WTC11 (cell line): ENCODE data around the gene GPR17. TPM values are rescaled to one million over a fixed set of nuclear protein-coding genes. Genes with fewer than 3 reads are reported as not detected.

ENCODE experiments used
- ATAC-seq: fragments of 200-7000 bp; cut with Tn5 transposase; 2 replicates; pipeline ENCODE4 v1.10.0; 2021; ENCODE audit warnings: mild to moderate bottlenecking, moderate library complexity
- CTCF ChIA-PET: fragments of 300-600 bp; sonication (Branson Sonifier 250); formaldehyde crosslinking; loops from one replicate; lab custom pipeline; 2021; ENCODE audit warnings: antibody characterized with exemption; lab: Charles Lee
- POLR2A ChIA-PET: fragments of 350-600 bp; sonication (Branson Sonifier 250); formaldehyde crosslinking; loops from one replicate; lab custom pipeline; 2021; ENCODE audit warnings: antibody characterized with exemption; lab: Charles Lee
- DNase-seq: peaks from one replicate; pipeline ENCODE4 v3.0.0; 2021; ENCODE audit warnings: low spot score
- H3K27ac Mint-ChIP-seq: 2 replicates; pipeline ENCODE4 v1.8.0; 2021; ENCODE audit warnings: mixed read lengths
- H3K27me3 Mint-ChIP-seq: 2 replicates; pipeline ENCODE4 v1.8.0; 2021; ENCODE audit warnings: low read depth, mild to moderate bottlenecking, moderate library complexity, mixed read lengths
- H3K36me3 Mint-ChIP-seq: 2 replicates; pipeline ENCODE4 v1.8.0; 2021; ENCODE audit warnings: mixed read lengths
- H3K4me1 Mint-ChIP-seq: 2 replicates; pipeline ENCODE4 v1.8.0; 2022; ENCODE audit warnings: mixed read lengths
- H3K4me3 Mint-ChIP-seq: 2 replicates; pipeline ENCODE4 v1.8.0; 2021; ENCODE audit warnings: mild to moderate bottlenecking, moderate library complexity, mixed read lengths
- H3K9me3 Mint-ChIP-seq: 2 replicates; pipeline ENCODE4 v1.8.0; 2021; ENCODE audit warnings: mixed read lengths
- CBFB ChIP-seq: sonication (generic); formaldehyde crosslinking; IDR thresholded peaks from 2 replicates; pipeline ENCODE4 v1.8.1; 2022; ENCODE audit warnings: mild to moderate bottlenecking, low read depth, missing genetic modification reagents
- E2F1 ChIP-seq: sonication (generic); formaldehyde crosslinking; IDR thresholded peaks from 2 replicates; pipeline ENCODE4 v1.8.0; 2022; ENCODE audit warnings: mild to moderate bottlenecking, missing genetic modification reagents
- E2F5 ChIP-seq: sonication (generic); formaldehyde crosslinking; IDR thresholded peaks from 2 replicates; pipeline ENCODE4 v1.8.1; 2022; ENCODE audit warnings: mild to moderate bottlenecking, moderate library complexity, missing genetic modification reagents
- ESRRA ChIP-seq: sonication (generic); formaldehyde crosslinking; IDR thresholded peaks from 2 replicates; pipeline ENCODE4 v1.8.1; 2022; ENCODE audit warnings: mild to moderate bottlenecking, missing genetic modification reagents, borderline replicate concordance
- FOXK1 ChIP-seq: sonication (generic); formaldehyde crosslinking; IDR thresholded peaks from 2 replicates; pipeline ENCODE4 v1.8.0; 2022; ENCODE audit warnings: mild to moderate bottlenecking, moderate library complexity, missing genetic modification reagents
- GABPB1 ChIP-seq: sonication (generic); formaldehyde crosslinking; IDR thresholded peaks from 2 replicates; pipeline ENCODE4 v1.8.1; 2023; ENCODE audit warnings: mild to moderate bottlenecking, missing genetic modification reagents
- GRHL2 ChIP-seq: fragments of 250-450 bp; sonication (Bioruptor Pico); IDR thresholded peaks from 2 replicates; pipeline ENCODE4 v1.8.0; 2022; ENCODE audit warnings: mild to moderate bottlenecking, moderate library complexity; ENCODE audit not compliant: insufficient replicate concordance, severe bottlenecking
- MXD4 ChIP-seq: fragments of 250-450 bp; sonication (Bioruptor Pico); IDR thresholded peaks from 2 replicates; pipeline ENCODE4 v1.8.0; 2021; ENCODE audit warnings: mild to moderate bottlenecking, moderate library complexity, borderline replicate concordance
- NFE2L1 ChIP-seq: sonication (generic); formaldehyde crosslinking; IDR thresholded peaks from 2 replicates; pipeline ENCODE4 v1.8.1; 2023; ENCODE audit warnings: missing genetic modification reagents
- NR1H2 ChIP-seq: sonication (generic); formaldehyde crosslinking; IDR thresholded peaks from 2 replicates; pipeline ENCODE4 v1.9.0; 2021; ENCODE audit warnings: mild to moderate bottlenecking, moderate library complexity, missing genetic modification reagents
- NR3C1 ChIP-seq: sonication (generic); formaldehyde crosslinking; conservative IDR thresholded peaks from 2 replicates; pipeline ENCODE4 v1.8.1; 2023; ENCODE audit warnings: low read depth, mild to moderate bottlenecking, missing genetic modification reagents
- OVOL2 ChIP-seq: fragments of 250-450 bp; sonication (Bioruptor Pico); IDR thresholded peaks from 2 replicates; pipeline ENCODE4 v1.9.0; 2021; ENCODE audit warnings: mild to moderate bottlenecking, borderline replicate concordance
- USF2 ChIP-seq: sonication (generic); formaldehyde crosslinking; IDR thresholded peaks from 2 replicates; pipeline ENCODE4 v1.8.1; 2023; ENCODE audit warnings: mild to moderate bottlenecking, missing genetic modification reagents, moderate library complexity
- ZNF416 ChIP-seq: fragments of 250-450 bp; sonication (Bioruptor Pico); IDR thresholded peaks from 2 replicates; pipeline ENCODE4 v1.9.0; 2021; ENCODE audit warnings: mild to moderate bottlenecking, inconsistent platforms
- ZNF425 ChIP-seq: fragments of 250-450 bp; sonication (Bioruptor Pico); conservative IDR thresholded peaks from 2 replicates; pipeline ENCODE4 v1.9.0; 2021; ENCODE audit warnings: mild to moderate bottlenecking
- total RNA-seq: library from RNA; stranded (reverse); gene quantifications from 3 replicates; pipeline ENCODE4 v1.2.3, GENCODE V29; 2021
- TF ChIP-seq, protein P1 (sequence below): sonication (generic); formaldehyde crosslinking; IDR thresholded peaks from 2 replicates; pipeline ENCODE4 v1.8.0; 2023; ENCODE audit warnings: missing genetic modification reagents, mild to moderate bottlenecking, borderline replicate concordance
- TF ChIP-seq, protein P2 (sequence below): sonication (generic); formaldehyde crosslinking; IDR thresholded peaks from 2 replicates; pipeline ENCODE4 v1.8.1; 2023; ENCODE audit warnings: mild to moderate bottlenecking, missing genetic modification reagents
- TF ChIP-seq, protein P3 (sequence below): sonication (generic); formaldehyde crosslinking; IDR thresholded peaks from 2 replicates; pipeline ENCODE4 v1.8.0; 2022; ENCODE audit warnings: missing genetic modification reagents
- TF ChIP-seq, protein P4 (sequence below): sonication (generic); formaldehyde crosslinking; IDR thresholded peaks from 2 replicates; pipeline ENCODE4 v1.8.0; 2022; ENCODE audit warnings: mild to moderate bottlenecking, missing genetic modification reagents

GPR17 gene
- total RNA-seq, 1 experiment from 2014 or later: not detected

DNA sequence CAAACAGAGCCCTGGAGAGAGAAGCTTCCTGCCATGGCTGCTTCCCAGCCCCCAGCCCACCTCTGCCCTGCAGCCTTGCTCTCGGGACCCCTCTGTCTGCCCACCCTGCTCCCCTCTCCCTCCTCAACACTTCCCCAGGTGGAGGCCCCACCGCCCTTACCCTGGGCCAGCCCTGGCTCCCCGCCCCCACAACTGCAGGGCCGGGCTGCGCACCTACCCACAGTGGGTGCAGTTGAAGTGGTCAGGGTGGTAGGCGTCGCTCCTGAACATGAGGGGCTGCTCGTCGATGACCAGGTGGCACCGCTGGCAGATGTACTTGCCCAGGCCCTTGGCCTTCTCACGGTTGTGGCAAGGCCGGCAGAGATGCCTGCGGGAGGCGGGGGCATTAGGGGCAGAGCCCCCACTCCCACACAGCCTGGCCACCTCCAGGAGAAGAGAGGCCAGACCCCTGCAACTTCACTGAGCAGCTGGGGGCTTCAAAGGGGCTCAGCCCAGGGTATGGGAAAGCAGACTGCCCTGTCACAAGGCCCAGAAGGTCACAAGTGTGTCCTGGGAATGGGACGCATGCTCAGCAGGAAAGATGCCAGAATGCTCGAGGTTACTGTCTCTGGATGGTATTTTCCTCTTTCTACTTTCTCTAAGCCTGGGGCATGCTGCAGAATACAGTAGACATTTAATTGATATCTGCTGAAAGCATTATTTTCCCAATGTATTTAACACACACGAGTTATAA, 3.1 kb upstream of the GPR17 start:
- no peaks in the 10 kb centered on the region for H3K9me3 Mint-ChIP-seq
- no peak overlapping the region for H3K27ac Mint-ChIP-seq
- DNase-seq (no peak), ATAC-seq (no peak)
- ChIA-PET CTCF (no interaction called here), POLR2A (no interaction called here)
- H3K27me3 Mint-ChIP-seq: no peaks in the 10 kb centered on the region
- H3K4me3 Mint-ChIP-seq: no peak overlapping the region
- no peaks in the 10 kb centered on the region for H3K36me3 Mint-ChIP-seq
- peaks cover 14% of the 10 kb centered on the region for H3K4me1 Mint-ChIP-seq
- TF ChIP-seq E2F5 (CRISPR knock-in tag) (no peak), NFE2L1 (CRISPR knock-in tag) (no peak), E2F1 (no peak), ZNF416 (CRISPR knock-in tag) (no peak), CBFB (CRISPR knock-in tag) (no peak), ZNF425 (CRISPR knock-in tag) (no peak), OVOL2 (CRISPR knock-in tag) (no peak), USF2 (CRISPR knock-in tag) (no peak), FOXK1 (CRISPR knock-in tag) (no peak), ESRRA (no peak), GRHL2 (CRISPR knock-in tag) (no peak), NR1H2 (no peak), MXD4 (CRISPR knock-in tag) (no peak), GABPB1 (CRISPR knock-in tag) (no peak), NR3C1 (no peak)
- TF ChIP-seq, protein P1, sequence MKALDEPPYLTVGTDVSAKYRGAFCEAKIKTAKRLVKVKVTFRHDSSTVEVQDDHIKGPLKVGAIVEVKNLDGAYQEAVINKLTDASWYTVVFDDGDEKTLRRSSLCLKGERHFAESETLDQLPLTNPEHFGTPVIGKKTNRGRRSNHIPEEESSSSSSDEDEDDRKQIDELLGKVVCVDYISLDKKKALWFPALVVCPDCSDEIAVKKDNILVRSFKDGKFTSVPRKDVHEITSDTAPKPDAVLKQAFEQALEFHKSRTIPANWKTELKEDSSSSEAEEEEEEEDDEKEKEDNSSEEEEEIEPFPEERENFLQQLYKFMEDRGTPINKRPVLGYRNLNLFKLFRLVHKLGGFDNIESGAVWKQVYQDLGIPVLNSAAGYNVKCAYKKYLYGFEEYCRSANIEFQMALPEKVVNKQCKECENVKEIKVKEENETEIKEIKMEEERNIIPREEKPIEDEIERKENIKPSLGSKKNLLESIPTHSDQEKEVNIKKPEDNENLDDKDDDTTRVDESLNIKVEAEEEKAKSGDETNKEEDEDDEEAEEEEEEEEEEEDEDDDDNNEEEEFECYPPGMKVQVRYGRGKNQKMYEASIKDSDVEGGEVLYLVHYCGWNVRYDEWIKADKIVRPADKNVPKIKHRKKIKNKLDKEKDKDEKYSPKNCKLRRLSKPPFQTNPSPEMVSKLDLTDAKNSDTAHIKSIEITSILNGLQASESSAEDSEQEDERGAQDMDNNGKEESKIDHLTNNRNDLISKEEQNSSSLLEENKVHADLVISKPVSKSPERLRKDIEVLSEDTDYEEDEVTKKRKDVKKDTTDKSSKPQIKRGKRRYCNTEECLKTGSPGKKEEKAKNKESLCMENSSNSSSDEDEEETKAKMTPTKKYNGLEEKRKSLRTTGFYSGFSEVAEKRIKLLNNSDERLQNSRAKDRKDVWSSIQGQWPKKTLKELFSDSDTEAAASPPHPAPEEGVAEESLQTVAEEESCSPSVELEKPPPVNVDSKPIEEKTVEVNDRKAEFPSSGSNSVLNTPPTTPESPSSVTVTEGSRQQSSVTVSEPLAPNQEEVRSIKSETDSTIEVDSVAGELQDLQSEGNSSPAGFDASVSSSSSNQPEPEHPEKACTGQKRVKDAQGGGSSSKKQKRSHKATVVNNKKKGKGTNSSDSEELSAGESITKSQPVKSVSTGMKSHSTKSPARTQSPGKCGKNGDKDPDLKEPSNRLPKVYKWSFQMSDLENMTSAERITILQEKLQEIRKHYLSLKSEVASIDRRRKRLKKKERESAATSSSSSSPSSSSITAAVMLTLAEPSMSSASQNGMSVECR (CRISPR knock-in tag): no peak
- TF ChIP-seq, protein P2, sequence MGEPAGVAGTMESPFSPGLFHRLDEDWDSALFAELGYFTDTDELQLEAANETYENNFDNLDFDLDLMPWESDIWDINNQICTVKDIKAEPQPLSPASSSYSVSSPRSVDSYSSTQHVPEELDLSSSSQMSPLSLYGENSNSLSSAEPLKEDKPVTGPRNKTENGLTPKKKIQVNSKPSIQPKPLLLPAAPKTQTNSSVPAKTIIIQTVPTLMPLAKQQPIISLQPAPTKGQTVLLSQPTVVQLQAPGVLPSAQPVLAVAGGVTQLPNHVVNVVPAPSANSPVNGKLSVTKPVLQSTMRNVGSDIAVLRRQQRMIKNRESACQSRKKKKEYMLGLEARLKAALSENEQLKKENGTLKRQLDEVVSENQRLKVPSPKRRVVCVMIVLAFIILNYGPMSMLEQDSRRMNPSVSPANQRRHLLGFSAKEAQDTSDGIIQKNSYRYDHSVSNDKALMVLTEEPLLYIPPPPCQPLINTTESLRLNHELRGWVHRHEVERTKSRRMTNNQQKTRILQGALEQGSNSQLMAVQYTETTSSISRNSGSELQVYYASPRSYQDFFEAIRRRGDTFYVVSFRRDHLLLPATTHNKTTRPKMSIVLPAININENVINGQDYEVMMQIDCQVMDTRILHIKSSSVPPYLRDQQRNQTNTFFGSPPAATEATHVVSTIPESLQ (CRISPR knock-in tag): no peak
- TF ChIP-seq, protein P3, sequence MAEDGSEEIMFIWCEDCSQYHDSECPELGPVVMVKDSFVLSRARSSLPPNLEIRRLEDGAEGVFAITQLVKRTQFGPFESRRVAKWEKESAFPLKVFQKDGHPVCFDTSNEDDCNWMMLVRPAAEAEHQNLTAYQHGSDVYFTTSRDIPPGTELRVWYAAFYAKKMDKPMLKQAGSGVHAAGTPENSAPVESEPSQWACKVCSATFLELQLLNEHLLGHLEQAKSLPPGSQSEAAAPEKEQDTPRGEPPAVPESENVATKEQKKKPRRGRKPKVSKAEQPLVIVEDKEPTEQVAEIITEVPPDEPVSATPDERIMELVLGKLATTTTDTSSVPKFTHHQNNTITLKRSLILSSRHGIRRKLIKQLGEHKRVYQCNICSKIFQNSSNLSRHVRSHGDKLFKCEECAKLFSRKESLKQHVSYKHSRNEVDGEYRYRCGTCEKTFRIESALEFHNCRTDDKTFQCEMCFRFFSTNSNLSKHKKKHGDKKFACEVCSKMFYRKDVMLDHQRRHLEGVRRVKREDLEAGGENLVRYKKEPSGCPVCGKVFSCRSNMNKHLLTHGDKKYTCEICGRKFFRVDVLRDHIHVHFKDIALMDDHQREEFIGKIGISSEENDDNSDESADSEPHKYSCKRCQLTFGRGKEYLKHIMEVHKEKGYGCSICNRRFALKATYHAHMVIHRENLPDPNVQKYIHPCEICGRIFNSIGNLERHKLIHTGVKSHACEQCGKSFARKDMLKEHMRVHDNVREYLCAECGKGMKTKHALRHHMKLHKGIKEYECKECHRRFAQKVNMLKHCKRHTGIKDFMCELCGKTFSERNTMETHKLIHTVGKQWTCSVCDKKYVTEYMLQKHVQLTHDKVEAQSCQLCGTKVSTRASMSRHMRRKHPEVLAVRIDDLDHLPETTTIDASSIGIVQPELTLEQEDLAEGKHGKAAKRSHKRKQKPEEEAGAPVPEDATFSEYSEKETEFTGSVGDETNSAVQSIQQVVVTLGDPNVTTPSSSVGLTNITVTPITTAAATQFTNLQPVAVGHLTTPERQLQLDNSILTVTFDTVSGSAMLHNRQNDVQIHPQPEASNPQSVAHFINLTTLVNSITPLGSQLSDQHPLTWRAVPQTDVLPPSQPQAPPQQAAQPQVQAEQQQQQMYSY (CRISPR knock-in tag): no peak
- TF ChIP-seq, protein P4, sequence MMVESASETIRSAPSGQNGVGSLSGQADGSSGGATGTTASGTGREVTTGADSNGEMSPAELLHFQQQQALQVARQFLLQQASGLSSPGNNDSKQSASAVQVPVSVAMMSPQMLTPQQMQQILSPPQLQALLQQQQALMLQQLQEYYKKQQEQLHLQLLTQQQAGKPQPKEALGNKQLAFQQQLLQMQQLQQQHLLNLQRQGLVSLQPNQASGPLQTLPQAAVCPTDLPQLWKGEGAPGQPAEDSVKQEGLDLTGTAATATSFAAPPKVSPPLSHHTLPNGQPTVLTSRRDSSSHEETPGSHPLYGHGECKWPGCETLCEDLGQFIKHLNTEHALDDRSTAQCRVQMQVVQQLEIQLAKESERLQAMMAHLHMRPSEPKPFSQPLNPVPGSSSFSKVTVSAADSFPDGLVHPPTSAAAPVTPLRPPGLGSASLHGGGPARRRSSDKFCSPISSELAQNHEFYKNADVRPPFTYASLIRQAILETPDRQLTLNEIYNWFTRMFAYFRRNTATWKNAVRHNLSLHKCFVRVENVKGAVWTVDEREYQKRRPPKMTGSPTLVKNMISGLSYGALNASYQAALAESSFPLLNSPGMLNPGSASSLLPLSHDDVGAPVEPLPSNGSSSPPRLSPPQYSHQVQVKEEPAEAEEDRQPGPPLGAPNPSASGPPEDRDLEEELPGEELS (CRISPR knock-in tag): no peak
